H1 (cell line): ENCODE data around the gene KATNIP. TPM values are rescaled to one million over a fixed set of nuclear protein-coding genes. Genes with fewer than 3 reads are reported as not detected.

Experiments
- NANOG ChIP-seq: IDR thresholded peaks from 2 replicates; pipeline ENCODE4 v1.6.1; 2011; ENCODE audit warnings: low read length, low read depth, mild to moderate bottlenecking, inconsistent platforms; ENCODE audit not compliant: insufficient read depth, poor library complexity, severe bottlenecking
- polyA plus RNA-seq, 7 experiments: library from polyadenylated mRNA; depleted of rRNA in 3 of 7; stranded (reverse) in 5 of 7; unstranded in 2 of 7; fragments of >200 nt in 5 of 7; fragments of 200-250 nt in 2 of 7; gene quantifications; 1 replicate in 5 of 7; 2 replicates in 1 of 7; 4 replicates in 1 of 7; pipeline versions ENCODE4 v1.2.1 to v1.2.3, GENCODE V29; 2011 to 2013; ENCODE audit warnings: missing spikeins in 2 of 7, mixed read lengths in 2 of 7
- total RNA-seq: library from RNA; stranded (reverse); fragmentation: NEBNext Ultra II Directional; extraction: Animal tissue kit (Norgen Biotek cat#: 25700); gene quantifications from 2 replicates; pipeline ENCODE4 v1.2.1, GENCODE V29; 2021

The KATNIP gene
- total and polyA plus RNA-seq, 2 of the 8 experiments (the other 6 are each of a cell fraction or from before 2014, with no cell fraction given) = 7.9 to 20.0 TPM

DNA sequence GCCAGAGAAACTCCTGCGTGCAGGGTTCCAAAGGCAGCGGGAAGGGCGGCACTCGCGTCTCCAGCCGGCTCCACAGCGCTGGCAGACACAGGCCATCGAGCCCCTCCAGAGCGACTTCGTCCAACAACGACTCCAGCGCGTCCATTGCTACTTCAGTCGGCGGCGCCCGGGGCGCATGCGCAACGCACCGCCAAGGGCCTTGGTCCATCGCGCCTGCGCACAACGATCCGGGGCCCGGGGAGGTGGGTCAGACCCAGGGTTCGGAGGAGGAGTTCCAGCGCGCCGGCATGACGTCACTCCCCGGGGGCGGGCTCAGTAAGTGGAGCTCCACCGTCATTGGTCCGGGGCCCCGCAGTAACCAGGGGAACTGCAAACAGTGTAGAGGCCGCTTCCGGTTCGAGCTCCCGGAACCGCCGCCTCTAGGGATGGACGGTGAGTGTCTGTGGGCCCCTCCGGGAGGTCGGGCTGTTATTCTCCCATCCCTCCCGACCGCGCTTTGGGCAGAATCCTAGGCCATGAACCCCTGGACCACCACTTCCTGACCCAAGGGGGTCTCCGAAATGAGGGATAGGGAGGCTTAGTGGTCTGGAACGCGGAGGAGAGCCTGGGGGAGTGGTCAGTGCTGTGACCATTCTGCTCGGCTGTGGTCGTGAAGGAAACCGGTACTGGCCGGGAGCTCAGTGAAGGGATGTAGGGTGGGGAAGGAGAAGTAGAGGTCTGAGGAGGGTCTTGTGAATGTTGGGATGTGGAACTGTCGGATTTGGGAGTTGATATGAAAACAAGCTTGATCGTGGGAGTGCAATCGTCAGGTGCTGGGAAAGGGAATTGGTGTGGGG is at the start of gene KATNIP, which contains the start of gene GTF3C1 (continued):
- no peak for TF ChIP-seq NANOG
